OCI-M2 (cell line): Measurements from ENCODE around the gene GATA6.
"Not testable (repeated sequence)": the region's sequence is repeated elsewhere in the genome, so short reads cannot be mapped to it uniquely, and the experiment has no call there.

ENCODE experiments used
- DNase-seq: peaks from one replicate; lab custom pipeline; 2025; ENCODE audit not compliant: unreplicated experiment; lab: John Stamatoyannopoulos, UW

Gene GATA6

DNA sequence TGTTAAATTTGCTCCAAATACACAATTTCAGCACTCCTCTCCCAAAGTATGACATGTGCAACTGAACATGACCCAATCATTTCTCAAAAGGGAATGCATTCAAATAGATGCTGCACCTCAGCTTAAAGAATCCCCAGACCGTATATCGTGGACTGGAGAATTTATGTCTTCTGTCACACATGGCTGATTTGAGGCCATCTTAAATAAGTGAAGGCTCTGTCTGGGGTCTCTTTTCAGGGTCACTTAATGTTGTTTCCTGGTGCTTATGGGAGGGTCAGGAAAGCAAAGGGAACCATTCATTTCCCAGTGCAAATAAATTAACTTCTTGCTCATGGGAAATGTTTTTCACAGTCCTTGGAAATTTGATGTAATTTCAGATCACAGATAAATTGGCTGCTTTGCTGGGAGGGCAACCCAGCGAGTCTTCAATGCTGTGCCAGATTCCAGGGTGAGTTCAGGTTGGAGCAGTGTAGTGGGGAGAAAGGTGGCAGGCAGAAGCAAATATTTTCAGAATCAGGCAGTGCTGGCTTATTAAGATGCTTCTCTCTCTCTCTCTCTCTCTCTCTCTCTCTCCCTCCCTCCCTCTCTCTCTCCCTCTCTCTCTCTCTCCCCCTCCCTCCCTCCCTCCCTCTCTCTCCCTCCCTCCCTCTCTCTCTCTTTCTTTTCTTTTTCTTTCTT, 34.3 kb downstream of the GATA6 start:
- no peak for DNase-seq

DNA sequence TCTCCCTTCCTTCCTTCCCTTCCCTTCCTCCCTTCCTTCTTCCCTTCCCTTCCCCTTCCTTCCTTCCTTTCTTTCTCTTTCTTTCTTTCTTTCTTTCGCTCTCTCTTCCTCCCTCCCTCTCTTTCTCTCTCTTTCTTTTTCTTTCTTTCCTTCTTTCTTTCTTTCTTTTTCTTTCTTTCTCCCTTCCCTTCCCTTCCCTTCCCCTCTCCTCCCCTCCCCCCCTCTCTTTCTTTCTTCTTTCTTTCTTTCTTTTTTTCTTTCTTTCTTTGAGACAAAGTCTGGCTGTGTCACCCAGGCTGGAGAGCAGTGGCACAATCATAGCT, 34.8 kb downstream of the GATA6 start:
- no peak for DNase-seq

DNA sequence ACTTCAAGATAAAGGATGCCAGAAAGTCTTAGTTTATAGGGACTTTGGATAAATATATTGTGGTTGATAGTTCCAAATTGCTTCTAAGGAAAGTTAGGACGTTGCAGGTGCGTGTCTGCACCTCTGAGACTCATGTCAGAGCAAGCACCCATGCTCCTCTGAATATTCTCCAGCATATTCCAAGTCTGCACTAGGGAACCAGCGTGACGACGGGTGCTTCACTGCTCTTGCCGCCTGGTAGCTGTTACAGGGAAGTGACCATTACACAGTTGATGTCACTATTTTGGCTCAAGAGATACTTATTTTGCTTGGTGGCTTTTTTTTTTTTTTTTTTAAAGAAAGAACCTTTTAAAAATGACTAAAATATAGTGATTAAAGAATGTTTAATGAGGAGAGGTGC, 35.6 kb downstream of the GATA6 start:
- no peak for DNase-seq

DNA sequence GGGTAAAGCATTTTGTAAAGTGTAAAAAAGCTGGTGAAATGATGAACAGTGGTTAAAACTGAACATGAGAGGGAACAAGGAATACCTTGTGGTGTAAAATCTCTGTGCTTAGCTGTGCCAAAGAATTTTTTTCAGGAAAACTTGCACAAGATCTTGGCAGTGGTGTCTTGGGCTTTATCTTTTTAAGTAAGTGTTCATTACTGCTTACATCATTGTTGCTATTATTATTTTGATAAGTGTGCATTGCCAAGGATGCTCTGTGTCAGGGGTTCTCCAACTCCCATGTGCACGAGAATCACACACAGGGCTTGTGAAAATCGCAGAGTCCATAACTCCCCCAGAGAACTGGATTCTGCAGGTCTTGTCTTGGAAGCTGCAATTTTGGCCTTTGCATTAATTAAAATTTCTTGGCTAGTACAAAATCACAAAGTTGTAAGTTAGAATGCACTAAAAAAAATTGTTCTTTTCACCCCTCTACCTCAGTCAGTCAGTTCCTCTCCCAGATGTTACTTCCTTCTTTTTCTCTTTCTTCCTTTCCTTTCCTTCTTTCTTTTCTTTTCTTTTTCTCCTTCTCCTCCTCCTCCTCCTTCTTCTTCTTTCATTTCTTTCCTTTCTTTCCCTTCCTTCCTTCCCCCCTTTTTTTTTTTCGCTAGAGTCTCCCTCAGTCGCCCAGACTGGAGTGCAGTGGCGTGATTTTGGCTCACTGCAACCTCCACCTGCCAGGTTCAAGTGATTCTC, 37.8 kb downstream of the GATA6 start:
- no peak for DNase-seq

DNA sequence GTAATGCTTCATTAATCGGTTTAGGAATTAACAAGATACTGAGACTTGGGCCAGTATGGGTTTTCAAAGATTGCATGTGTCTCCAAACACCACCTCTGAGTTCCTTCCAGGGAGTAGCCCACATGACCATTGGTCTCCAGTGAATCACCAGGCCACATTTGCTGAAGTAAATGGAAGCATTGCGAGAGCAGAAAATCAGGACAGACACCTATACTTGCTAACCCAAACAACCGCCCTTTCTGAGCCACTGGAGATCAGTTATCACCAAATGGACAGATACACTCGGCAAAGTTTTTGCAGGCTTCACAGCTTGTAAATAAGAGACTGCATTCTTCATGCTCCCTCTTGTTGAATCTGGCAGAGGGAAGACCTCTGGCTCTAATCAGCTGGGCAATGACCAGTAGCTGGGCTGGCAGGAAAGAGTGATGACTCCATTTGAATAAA, 40.9 kb downstream of the GATA6 start:
- DNase-seq: no peak

DNA sequence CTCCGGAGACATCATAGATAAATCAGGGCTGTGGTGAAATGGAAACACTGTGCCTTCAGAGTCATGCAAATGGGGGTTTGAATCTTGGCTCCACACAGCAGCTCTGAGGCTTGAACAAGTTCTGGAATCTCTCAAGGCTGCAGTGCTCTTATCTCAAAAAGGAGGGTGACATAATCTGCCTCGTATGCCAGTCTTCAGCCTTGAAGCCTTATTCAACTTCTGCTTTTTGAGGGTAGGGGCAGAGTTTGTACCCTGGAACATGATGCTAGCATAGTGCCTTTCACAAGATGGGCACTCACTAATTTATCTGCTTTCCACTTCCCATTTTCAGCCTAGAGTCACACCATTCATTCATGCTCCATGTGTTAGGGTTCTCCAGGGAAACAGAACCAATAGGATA, 42.3 kb downstream of the GATA6 start:
- DNase-seq: no peak

DNA sequence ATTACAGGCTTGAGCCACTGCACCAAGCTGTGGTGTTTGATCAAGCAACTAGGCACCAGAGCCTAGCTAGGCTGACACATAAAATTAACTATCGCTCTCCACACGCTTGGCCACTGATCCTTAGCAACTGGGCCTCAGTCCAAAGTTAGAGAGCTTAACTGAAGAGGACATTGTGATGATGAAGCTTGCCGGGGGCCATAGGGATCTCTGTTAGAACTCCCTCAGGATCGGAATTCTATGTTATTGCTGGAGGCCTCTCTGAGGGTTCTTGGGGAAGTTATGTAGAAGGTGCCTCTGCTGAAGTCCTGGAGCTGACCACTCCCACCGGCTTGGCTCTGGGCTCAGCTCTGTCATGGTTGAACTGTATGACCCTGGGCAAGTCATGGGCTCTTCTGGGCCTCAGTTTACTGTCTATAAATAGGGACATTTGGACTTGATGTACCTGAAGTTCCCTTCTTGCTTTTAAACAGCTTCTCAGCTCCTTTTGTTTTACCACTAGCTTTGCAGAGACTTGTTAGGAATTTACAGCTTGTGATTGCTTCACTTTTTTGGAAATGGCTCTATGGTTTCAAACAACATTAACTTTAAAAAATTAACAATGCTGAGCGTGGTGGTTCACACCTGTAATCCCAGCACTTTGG, 44.1 kb downstream of the GATA6 start:
- no peak for DNase-seq

DNA sequence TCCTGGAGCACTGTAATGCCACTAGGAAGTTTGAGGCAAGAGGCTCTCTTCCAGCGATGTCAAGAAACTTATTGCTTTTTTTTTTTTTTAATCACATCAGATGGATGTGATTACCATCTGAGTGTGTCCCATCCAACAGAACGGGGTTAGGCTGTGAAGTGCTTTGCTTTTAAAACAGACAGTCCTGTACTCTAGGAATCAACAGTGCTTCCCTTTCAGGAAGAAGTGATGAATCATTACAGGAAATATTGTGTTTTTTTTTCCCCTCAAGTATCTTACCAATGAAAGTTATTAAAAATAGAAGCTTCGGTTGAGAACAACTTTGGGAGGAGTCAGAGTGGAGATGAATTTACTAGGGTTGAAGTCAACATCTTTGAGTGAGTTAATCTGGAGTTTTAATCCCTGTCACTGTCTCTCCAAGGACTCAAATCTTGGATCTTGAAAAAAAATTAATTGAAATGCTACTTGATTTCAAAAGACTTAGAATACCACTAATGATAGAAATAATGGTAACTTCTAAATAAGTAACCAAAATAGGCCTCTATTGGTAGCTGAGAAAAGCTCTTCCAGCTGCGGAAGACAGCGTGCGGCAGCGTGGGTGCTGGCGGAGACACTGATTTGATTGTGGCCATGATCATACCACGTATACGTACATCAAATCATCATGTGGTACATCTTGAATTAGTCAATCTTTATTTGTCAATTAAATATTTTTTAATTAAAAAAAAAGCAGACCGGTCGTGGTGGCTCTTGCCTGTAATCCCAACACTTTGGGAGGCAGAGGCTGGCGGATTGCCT, 45.5 kb downstream of the GATA6 start:
- no peak for DNase-seq

DNA sequence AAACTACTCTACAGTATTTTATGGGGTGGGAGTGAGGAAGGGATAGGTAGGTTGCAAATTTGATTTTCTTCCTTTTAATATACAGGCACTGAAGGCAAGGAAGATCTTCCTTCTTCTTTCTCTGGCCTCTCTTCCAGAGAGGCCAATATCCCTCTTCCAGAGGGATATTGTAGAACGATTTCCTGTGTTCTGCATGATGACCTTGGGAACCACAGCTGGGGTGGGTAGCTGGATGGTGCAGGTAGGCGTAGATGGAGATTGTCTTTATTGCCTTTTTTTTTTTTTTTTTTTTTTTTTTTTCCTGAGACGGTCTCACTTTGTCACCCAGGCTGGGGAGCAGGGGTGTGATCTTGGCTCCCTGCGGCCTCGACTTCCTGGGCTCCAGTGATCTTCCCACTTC, 49.4 kb downstream of the GATA6 start:
- no peak for DNase-seq

DNA sequence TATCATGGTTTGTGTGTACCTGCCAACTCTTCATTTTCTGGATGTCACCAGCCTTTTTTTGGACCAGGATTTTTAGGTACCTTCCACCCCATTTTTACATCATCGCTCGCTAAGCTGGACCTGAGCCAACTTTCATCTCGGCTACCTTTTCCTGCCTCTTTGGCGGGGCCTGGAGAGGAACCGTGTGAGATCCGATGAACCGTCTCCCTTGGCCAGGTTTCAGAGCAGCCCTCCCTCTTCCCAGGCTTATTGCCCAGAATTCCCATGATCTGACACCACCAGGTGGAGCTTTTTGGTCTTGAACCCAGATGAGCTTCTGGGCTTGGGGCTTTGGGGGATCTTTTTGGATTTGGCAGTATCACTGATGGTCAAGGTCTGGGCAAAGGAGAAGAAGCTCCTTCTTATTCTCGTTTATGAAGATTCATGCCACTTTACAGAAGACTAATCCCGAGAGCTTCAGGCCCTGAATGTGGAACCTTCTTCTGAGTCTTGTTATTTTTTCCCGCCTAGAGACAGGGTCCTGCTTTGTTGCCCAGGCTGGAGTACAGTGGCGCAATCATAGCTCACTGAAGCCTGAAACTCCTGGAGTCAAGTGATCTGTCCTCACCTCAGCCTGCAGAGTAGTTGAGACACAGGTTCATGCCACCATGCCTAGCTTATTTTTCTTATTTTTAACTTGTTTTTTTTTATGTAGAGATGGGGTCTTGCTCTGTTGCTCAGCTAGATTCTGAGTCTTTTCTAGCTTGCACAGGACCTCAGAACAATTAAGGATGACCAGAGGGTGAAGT, 50.4 kb downstream of the GATA6 start:
- DNase-seq: no peak

DNA sequence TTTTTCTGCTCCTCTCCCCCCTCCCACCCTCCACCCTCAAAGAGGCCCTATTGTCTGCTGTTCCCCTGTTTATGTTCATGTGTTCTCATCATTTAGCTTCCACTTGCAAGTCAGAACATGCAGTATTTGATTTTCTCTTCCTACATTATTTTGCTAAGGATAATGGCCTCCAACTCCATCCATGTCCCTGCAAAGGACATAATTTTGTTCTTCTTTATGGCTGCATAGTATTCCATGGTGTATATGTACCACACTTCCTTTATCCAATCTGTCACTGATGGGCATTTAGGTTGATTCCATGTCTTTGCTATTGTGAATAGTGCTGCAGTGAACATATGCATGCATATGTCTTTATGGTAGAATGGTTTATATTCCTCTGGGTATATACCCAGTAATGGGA, 51.2 kb downstream of the GATA6 start:
- DNase-seq: not testable (repeated sequence)

DNA sequence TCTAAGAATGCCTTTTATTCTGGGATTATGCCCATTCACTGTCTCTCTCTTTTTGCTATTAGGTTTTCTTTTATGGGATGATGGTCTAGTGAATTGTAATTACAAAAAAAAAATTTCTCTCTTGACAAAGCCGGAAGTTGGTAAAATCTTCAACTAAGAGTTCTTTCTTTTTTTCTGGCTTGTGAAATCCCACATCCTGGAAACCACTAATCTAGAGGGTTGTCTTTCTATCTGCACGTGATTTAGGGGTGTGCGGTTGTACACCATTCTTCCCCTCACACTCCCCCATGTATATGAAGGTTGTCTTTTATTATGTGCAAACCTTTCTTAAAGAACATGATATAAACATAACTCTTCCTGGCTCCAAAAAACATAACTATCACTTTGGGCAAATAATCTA, 52.0 kb downstream of the GATA6 start:
- DNase-seq: no peak

DNA sequence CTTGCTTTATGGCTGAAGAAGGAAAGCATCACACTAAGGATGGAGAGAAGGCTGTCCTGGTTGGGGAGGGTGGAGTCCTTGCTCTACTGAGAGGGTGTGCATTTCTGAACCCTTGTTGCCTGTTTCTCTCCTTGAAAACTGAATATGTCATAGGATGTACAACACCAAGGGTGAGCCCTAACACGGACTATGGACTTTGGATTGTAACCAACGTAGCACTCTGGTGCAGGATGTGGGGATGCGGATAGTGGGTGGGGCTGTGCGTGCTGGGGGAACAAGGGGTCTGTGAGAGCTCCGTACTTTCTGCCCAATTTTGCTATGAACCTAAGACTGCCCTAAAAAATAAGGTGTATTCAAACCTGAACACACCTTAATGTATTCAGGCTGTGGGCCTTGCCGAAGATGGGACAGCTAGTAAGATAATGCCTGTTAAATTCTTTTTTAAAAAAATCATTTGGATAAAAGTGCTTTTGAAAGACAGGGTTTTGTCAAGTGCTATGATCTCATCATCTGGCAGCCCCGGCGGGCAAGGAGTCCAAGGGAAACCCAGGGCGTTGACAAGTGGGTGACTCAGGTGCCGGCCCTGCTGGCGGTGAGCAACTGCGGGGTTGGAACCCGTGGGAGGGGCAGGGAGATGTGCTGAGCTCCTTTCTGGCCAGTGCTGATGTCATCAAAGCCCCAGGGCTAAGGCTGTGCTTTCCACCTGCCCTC, 54.0 kb downstream of the GATA6 start:
- DNase-seq: no peak

DNA sequence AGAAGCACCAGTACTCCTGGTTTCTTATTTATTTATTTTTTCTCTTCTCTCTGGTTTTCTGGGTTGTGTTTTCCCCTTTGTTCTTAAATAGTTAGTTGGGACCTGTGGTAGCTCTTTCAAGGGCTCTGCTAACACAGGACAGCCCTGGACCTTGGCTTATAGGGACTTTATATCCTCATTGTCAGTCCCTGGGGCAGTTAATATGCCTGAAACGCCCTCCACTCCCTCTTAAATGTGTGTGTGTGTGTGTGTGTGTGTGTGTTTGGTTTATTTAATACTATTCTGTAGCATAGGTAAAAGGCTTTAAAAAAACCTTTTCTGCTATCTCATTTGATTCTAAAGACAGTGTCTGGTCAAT, 54.6 kb downstream of the GATA6 start:
- DNase-seq: no peak

DNA sequence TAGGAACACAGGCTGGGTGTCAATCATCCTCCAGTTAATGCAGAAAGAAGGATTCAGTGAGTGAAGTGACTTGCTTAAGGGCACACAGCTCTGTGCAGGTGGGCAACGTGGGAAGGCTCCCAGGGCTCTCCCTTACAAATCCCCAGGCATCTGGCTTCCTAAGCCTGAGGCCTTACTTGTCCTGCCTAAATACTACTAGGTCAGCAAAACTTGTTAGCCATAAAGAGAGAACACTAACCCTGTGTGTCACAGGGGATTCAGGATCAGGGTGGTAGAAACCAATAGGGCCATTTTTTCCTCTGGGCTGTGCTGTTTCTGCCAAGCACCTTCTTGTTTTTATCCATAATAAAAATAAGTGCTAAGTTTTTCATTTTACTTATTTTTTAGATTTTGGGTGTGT, 55.0 kb downstream of the GATA6 start:
- no peak for DNase-seq

DNA sequence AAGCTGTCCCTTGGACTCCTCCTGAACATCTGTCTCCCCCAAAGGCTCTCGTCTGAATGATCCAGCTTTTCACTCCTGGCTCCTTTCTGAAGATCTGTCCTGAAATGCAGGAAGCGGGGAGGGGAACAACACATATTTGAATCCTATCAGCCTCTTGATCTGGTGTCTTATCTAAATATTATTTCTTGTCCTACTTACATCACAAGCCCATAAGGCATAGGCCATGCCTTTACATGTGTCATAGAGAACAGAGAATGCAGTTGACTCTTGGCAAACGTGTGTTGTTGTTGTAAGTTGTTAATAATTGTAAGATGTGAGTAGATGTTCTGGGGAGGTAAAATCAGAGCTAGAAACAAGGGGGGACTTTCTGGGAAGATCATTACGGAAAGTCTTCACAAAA, 57.4 kb downstream of the GATA6 start:
- no peak for DNase-seq

DNA sequence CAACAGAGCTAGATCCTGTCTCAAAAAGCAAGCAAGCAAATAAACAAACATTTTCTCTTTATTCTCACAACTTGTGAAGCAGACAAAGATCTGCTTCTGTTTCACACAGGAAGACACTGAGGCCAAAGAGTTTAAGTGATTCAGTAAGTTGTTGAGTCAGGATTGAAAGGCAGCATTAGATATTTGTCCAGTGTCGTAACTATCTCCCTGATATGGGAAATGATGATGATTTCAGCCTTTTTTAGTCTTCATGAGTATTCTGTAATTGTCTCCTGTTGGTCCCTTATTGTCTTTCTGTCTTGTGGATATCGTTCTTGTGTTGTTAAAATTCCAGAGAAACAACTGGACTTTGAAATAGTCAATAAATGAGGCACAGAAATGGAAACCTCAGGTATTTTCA, 59.6 kb downstream of the GATA6 start:
- no peak for DNase-seq

DNA sequence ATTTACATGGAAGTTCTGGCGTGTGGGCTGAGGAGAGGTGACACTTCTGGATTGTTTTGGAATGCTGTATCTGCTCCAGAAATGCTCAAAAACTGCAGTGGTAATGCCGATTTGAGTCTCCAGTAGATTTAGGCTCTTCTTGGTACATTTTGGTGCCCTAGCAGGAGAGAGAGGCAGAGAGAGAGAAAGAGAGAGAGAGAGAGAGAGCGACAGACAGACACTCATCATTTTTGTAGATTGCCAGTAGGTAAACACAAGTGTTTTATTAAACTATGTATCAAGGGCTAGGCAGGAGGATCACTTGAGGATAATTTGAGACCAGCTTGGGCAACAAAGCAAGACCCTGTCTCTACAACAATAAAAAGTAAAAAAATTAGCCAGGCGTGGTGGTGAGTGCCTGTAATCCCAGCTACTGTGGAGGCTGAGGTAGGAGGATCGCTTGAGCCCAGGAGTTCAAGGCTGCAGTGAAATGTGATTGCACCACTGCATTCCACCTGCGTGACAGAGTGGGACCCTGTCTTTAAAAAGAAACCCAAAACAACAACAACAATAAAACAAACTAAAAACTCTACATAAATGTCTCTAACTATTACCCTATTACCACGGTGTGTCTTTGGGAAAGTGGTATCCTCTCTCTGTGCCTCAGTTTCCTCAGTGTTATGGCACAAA, 60.2 kb downstream of the GATA6 start:
- DNase-seq: no peak

DNA sequence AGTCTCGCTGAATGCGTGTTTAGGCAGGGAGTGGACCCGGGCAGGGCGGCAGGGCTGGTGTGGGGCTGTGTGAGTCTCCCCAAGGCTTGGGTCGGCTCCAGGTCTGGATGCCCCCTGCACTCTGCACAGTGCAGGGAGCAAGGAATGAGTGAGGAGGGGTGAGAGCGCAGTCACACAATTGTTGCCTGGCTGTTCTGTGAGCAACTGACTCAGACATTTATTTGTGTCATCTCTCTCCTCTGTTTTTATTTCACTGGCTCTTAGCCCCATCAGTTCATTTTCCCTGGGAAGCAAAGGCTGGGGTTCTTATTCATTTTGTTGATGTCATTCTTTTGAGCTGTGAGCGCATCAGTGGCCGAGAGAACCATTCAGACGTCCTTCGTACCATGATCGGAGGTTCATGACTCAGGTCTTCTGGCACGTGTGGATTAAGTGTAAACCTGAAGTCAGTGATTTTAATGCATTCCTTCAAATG, 61.1 kb downstream of the GATA6 start:
- no peak for DNase-seq

DNA sequence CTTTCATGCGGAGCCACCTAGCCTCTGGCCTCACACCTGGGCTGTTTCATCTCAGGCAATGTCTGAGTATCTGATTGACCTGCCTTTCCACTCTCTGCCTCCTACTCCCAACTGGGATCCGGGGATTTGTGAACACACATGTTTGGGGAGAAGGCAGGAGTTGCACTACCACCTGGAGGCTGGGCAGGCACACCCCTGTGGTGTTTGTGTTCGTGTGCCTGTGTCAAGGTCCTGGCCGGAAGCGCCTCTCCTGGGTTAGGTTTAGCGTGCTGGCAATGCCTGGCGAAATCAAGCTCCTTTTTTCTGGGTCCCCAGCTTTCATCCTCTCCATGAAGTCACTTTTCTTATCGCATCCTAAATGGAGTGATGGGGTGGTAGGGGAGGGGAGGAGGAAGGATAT, 63.9 kb downstream of the GATA6 start:
- no peak for DNase-seq
